Astrocyte (in vitro differentiated cells and primary cell): ENCODE measurements around the gene MCCD1.

ENCODE experiments used
- CTCF ChIP-seq: IDR thresholded peaks from 2 replicates; pipeline ENCODE4 v1.5.1; 2011; ENCODE audit warnings: low read depth, mild to moderate bottlenecking, inconsistent platforms, low read length, moderate library complexity; ENCODE audit not compliant: insufficient read depth
- EZH2 ChIP-seq: IDR thresholded peaks from 2 replicates; pipeline ENCODE4 v1.6.1; 2012; ENCODE audit warnings: mild to moderate bottlenecking, low read length, inconsistent platforms; ENCODE audit not compliant: insufficient read depth

GRCh38 chr6:31574106-31575061, 45.6 kb downstream of the MCCD1 start:
- no peak for TF ChIP-seq CTCF
- no peak for TF ChIP-seq EZH2
